UCSD-AML1 (cell line): ENCODE measurements around the gene STX17.

Experiments used
- DNase-seq: peaks from one replicate; lab custom pipeline; 2025; ENCODE audit not compliant: unreplicated experiment; lab: John Stamatoyannopoulos, UW

The STX17 gene

DNA sequence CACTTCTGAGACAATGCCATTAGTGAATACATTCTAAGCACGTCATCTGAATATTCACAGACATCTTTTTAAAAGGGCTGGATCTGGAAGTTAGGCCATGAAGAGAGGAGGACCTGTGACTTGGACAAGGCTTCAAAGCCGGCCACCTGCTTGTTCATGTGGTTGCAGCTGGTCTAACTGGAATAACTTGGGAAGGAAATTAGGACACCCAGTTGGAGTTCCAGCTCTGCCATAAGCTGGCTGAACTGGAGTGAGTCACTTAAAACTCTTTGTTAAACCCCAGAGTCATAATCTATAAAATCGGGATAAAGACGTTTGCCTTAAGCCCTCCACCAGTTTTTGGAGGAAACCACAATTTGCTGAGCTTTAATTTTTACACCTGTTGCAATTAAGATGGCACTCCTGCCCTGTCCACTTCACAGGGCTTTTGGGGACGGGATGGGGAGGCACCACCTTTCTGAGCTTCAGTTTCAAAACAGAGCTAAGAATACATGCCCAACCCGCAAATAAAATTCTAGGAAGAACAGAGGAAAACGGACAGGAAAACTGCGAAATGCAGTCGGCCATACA, 536 bp upstream of the STX17 start:
- no peak for DNase-seq

DNA sequence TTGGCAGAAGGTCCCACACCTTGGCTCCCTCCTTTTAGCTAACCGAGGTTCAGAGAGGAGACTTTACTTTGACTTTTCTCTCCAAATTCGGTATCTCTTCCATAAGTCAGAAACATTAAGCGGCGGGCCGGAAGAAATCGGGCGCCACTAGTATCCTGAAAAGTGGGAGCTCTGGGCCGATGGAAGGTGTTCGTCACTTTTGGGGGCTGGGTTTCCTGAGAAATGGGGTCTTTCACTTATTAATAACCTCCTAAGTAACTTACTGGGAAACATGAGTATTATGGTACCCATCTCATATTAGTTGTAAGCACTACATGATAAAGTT, 716 bp downstream of the STX17 start:
- DNase-seq = no peak

DNA sequence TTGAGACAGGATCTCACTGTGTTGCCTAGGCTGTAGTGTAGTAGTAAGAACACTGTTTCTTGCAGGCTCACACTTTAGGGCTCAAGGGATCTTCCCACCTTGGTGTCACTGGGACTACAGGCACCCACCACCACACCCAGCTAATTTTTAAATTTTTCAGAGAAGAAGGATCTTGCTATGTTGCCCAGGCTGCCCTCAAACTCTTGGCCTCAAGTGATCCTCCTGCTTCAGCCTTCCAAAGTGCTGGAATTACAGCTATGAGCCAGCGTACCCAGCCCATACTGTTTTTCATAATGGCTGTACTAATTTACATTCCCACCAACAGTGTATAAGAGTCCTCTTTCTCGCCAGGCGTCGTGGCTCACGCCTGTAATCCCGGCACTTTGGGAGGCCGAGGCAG, 5.1 kb downstream of the STX17 start:
- DNase-seq = no peak

DNA sequence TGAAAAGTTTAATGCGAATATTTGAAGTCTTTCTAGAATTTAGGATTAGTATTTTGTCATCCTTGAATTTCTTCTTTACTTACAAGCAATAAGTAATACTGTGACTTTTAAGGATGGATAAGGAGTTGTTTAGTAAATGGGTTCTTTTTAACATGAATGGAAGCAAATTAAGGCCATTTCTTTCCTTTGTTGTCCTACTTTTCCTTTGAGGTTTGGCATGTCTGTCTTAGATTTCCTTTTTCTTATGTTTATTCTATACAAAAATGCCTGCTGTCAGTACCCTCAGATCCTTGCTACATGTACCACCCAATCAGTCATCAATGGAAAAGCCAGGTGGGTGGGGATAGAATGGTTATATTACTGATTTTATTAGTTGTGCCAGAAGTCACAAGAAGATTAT, 10.2 kb downstream of the STX17 start:
- no peak for DNase-seq

DNA sequence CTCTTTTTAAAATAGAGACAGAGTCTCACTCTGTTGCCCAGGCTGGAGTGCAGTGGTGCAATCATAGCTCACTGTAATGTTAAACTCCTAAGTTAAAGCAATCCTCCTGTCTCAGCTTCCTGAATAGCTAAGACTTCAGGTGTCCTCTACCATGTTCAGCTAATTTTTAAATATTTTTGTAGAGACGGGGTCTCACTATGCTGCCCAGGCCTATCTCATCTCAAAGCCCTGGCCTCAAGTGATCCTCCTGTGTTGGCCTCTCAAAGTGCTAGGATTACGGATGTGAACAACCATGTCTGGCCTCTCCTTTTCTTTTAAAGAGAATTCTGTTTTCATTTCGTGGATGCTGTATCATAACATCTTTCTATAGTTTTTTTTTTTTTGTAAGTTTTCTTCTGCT, 11.7 kb downstream of the STX17 start:
- DNase-seq = no peak

DNA sequence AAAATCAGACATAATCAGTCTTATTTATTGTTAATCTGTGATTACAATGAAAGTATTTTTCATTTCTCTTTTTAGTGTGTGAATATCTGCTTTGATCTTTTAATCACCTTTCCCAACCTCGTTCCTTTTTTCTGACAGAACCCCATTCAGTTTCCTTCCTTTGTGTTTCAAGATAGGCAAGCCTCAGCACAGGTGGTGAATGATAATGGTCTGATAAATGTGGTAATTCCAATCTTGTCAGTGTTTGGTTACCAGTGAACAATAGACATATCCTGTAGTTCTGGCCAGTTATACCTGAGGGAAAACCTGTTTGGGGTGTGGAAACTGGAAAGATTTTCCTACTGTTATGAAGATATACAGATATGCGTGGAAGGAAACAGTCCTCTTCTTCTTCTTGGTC, 13.5 kb downstream of the STX17 start:
- no peak for DNase-seq

DNA sequence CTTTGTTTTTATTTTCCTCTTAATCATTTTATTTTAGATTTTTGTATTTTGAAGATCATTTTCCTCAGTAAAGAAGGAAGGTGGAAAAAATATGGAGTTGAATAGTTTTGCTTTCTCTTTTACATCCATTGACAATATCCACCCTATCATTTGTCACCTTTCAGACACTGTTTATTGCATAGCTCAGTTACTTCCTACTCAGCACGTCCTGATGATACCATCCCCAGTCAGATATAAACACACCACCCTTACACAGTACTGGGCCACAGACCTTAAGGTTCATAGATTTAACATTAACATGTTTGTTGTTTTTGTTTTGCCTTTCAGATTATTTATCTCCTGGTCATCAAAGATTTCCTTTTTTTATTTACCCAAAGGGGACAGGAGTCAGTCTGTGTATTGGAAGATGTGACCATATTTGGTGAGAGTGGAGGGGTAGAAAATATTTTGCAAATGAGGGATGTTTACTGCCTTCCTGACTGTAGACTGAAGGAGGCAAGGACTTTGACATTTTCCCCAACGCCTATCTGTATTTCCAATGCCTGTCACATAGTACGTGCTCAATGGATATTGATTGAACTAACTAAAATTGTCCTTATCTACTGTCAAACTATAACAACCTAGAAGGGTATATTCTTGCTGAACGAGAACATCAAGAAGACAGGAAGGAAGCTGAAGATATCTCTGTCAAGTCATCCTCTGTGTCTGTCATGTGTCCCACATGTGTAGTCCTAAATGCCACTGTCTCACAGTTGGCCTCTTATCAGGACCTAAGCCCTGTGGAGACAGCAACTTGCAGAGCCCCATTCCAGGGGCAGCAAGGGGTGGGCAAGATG, 15.6 kb downstream of the STX17 start:
- DNase-seq = no peak

DNA sequence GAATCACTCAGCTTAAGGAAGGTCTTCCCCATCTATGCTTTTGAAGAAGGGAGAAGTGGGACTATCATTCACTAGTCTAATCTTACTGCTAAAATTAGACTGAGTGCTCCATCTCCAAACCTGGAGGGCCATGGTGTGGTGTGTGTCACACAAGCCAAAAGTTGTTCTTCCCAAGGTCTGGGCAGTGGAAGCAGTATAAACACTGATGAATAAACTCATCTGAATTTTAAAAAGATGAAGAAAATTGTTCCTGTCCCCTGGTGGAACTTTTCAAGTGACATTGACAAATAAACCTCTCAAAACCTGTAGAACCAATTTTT, 16.2 kb downstream of the STX17 start:
- no peak for DNase-seq

DNA sequence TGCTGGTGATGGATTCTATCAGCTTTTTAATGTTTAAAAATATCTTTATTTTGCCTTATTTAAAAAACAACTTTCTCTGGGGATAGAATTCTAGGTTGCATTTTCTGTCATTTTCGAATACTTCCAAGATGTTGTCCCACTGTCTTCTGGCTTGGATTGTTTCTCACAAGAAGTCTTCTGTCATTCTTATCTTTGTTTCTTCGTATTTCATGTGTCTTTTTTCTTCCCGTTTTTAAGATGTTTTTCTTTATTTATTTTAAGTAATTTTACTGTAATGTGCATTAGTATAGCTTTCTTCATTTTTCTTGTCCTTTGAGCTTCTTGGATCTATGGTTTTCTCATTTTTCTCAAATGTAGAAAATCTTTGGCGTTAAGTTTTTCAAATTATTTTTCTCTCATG, 19.1 kb downstream of the STX17 start:
- no peak for DNase-seq

DNA sequence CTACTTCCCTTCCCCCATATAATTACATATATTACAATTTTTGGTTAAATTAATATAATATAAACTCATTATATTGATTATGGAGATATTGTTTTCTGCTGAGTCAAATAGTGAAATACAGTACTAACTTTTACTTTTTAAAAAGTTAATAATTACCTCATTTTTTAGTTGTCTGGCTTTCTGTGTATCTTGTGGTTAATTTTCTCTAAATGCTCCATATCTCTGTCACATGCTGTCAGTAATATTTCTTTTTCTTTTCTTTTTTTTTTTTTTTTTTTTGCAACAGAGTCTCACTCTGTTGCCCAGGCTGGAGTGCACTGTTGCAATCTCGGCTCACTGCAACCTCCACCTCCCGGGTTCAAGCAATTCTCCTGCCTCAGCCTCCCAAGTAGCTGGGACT, 23.2 kb downstream of the STX17 start:
- DNase-seq = no peak

DNA sequence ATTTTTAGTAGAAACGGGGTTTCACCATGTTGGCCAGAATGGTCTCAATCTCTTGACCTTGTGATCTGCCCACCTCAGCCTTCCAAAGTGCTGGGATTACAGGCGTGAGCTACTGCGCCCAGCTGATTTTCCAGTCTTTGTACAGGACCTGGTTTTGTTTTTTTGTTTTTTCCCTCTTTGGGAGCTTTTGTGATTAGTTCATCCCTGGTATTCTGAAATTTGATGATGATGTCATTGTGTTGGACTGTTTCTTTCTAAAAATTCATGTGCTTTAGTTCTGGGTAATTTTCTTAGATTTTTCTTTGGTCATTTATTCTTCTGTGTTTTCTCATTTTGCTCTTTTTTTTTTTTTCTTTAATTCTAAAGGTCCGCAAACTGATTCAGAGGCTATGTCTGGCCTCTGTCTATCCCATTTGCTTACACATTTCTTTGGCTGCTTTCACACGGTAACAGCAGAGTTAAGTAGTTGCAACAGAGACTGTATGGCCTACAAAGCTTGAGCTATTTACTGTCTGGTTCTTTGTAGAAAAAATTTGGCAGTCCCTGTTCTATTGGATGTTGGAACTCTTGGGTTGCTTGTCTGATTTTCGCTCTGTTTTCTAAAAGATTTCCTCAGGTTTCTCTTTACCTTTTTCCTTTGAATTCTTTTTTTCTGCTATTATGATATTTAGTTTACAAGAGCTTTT, 24.8 kb downstream of the STX17 start:
- no peak for DNase-seq

DNA sequence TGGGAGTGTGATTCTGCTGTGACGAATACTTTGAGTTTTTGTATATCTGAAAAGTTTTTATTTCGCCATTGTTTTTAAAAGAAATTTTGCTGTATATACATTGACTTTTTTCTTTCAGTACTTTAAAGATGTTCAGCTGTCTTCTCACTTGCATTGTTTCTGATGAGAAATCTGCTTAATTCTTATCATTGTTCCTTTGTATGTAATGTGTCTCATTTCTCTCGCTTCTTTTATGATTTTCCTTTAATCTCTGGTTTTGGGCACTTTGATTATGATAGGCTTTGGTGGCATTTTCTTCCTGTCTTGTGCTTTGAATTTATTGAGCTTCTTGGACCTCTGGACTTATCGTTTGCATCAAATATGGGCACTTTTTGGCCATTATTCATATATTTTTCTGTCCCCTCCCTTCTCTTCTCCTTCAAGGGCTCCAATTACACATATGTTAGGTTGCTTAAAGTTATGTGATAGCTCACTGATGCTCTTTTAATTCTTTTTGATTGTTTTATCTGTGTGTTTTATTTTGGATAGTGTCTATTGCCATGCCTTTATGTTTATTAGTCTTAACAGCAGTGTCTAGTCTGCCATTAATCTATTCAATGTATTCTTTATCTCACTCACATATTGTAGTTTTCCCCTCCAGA, 30.6 kb downstream of the STX17 start:
- no peak for DNase-seq

DNA sequence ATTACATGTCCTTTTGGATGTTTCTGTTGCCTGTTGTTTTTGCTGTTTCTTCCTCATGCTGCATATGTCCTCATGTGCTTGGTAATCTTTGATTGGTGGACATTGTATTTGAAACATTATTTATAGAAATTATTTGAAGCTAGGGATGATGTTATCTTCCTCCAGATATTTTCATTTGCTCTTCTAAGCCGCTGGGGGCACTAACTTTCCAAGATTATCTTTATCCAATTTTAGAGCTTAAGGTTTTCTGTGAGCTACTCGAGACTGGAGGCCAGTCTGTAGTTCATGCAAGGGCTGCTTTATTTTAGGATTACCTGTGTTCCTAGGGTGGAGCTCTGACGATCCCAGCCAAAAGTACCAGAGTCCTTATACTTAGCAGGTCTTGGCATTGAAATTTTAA, 40.9 kb downstream of the STX17 start:
- no peak for DNase-seq

DNA sequence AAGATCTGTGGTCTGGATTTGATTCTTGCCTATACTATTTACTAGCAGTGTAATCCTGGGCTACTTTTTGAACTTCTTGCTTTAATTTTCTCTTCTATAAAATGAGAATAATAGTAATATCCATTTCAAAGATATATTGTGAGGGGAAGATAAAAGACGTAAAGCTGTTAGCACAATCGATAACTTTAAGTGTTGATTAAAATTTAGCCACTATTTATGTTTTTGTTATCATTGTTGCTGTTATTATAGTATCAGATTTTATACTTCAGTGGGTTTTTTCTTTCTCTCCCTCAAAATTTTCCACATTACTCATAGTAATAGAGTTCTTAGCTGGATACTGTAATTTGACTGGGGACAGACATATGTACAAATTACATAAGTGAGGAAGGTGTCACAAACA, 42.0 kb downstream of the STX17 start:
- DNase-seq = no peak

DNA sequence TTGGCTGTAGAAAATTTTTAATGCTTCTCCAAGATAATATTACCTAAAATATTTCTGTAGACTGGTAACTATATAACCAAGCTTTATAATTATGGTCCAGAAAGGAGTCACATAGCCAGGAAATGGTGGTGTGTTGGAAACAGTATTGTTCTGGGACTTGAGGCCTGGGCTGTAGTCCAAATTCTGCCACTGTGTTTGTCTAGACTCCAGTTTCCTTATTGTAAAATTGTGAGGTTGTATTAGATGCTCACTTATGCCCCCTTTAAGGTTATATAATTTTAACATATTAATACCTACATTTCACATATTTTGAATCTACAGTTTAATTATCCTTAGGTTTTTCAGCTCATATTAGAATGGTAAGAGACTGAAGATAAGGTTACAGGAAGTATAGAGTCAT, 42.4 kb downstream of the STX17 start:
- no peak for DNase-seq

DNA sequence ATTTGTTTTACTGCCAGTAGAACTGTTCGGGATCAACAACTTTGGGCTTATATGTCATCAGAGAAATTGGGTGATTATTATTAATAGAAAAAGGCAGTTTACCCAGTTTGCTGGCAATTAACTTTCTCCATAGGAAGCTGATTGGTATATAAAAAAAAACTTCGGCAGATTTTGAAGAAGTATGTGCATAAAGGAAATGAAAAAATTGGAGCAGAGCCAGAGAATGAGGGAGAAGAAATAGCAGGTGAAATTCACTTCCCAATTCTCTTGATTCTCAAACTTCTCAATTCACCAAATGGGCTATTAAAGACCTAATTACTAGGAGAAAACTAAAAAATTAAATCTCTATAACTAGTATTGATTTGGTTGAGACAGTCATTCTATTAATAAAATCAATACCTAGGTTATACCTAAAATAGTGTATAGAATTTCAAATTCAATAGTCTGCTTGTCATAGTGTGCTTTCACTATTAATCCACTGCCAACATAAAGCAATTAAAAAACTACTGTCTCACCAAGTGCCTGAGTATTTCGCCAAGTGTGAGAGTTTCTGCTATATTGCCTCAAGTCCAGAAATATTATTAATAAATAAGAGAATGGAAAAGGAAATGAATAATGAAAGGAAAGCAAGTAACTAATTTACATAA, 47.5 kb downstream of the STX17 start:
- DNase-seq = no peak

DNA sequence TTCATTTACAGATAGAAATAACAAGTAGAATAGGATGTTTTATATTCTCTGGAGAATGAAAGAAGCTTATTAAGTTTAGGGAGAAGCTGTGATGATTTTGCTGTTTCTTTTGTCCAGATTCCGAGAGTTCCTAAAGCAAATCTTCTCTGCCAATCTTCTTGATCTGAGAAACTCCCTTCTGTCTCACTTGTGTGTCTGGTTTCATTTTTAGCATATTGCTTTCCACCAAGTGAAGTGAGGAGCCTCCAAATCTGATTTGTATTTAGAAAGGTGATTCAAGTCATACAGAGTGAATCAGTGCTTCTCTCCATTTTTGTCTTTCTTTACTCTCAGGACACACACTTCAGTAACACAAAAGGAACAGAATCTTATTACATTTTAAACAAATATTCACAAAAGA, 48.4 kb downstream of the STX17 start:
- DNase-seq = no peak

DNA sequence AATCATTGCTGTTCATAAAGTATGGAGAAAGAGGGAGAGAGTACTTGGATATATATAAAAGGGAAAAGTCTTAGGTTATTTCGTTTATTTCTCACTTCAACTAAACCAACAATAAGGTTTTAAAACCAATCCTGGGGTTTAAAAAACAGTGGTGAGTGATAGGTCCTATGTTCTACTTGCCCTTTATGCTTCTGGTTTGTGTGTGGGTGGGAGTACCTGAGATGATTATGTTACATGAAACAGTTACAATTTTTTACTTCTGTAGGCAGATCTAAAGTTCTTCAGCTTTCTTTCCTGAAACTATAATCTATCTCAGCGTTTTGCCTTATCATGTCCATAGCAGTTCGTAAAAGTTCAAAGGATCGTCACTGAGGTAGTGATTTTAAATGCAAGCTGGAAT, 49.2 kb downstream of the STX17 start:
- DNase-seq = no peak

DNA sequence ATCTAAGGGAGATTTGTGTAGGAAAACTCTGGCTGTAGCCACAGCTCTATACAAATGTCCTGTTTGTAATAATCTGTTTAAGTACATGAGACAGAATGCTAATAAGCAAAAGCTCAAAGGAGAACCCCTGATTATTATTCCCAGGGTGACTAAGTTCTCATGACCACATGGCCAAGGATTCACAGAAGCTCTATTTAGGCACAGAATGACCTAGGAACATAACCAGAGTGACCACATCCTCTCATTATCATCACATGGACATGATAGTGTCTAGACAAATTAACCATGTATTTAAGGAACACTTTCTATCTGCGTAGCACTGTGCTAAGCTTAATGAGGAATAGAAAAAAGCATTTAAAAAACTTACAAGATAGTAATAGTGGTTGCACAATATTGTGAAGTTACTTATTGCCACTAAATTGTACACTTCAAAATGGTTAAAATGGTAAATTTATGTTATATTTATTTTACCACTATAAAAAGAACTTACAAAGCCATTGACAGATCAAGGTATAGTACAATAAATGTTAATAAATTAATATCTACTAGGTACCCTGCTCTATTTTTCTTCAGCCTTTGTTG, 56.3 kb downstream of the STX17 start:
- DNase-seq = no peak

DNA sequence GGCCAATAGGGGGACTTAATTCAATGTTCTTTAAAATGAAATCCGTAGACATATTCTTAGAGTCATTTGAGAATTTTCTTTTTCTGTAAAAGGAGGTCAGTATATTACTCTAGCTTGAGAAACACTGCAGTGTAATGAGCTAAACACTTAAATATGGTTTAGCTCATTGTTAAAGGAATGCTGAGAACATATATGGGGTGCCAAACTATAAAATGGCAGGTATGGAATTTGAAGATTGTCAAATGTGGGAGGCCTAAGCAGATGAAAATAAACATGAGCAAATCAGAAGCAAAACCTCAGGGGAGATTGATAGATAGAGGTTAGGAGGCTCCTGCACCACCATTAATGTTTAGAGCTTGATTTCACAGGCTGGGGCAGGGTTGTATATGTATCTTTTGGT, 57.9 kb downstream of the STX17 start:
- DNase-seq = no peak

DNA sequence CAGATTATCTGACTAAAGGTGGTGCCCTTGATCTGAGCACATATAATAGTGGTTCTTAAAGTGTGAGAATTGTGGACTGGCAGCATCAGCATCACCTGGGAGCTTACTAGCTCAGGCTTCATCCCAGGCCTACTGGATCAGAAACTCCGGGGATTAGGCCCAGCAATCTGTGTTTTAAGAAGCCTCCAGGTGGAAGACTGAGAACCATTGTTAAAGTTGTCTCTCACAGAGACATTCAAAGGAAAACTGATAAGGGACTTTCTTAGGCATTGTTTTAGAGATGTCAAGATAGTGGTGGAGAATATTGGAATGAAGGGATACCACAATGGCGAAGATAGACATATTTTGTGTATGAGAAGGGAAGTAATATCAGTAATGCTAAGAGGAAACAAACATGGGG, 59.5 kb downstream of the STX17 start:
- no peak for DNase-seq
